AG09319 (cell line): ENCODE measurements around the gene PDK2.

ENCODE experiments used
- DNase-seq: peaks from one replicate; pipeline ENCODE4 v3.0.0-alpha.2; 2010; ENCODE audit warnings: low read depth; ENCODE audit errors: extremely low read depth
- TF ChIP-seq, protein P1 (sequence below): IDR thresholded peaks from 2 replicates; pipeline ENCODE4 v1.5.1; 2011; ENCODE audit warnings: low read depth, mild to moderate bottlenecking, inconsistent platforms, low read length, moderate library complexity

PDK2 gene

DNA sequence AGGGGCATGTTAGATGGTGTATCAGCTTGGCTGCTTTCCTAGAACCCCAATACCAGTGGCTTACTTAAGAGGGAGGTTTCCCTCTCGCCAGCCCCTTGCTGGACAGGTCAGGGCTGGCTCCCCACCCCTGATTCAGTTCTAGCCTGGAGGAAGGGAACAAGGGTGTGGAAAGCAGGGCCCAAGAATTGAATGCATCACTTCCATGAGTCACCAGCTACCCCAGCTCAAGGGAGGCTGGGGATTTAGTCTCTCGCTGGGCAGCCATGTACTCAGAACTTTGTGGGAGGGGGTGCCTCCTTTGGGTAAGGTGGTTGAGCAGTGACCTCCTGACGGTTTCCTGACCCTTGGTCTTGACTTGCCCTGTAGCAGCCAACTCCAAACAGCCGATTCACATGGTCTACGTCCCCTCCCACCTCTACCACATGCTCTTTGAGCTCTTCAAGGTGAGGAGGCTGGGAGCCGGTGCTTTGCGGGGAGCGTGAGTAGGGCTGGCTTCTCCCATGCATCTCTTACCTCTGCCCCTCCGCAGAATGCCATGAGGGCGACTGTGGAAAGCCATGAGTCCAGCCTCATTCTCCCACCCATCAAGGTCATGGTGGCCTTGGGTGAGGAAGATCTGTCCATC is 12.8 kb downstream of the PDK2 start:
- TF ChIP-seq, protein P1, sequence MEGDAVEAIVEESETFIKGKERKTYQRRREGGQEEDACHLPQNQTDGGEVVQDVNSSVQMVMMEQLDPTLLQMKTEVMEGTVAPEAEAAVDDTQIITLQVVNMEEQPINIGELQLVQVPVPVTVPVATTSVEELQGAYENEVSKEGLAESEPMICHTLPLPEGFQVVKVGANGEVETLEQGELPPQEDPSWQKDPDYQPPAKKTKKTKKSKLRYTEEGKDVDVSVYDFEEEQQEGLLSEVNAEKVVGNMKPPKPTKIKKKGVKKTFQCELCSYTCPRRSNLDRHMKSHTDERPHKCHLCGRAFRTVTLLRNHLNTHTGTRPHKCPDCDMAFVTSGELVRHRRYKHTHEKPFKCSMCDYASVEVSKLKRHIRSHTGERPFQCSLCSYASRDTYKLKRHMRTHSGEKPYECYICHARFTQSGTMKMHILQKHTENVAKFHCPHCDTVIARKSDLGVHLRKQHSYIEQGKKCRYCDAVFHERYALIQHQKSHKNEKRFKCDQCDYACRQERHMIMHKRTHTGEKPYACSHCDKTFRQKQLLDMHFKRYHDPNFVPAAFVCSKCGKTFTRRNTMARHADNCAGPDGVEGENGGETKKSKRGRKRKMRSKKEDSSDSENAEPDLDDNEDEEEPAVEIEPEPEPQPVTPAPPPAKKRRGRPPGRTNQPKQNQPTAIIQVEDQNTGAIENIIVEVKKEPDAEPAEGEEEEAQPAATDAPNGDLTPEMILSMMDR: no peak

DNA sequence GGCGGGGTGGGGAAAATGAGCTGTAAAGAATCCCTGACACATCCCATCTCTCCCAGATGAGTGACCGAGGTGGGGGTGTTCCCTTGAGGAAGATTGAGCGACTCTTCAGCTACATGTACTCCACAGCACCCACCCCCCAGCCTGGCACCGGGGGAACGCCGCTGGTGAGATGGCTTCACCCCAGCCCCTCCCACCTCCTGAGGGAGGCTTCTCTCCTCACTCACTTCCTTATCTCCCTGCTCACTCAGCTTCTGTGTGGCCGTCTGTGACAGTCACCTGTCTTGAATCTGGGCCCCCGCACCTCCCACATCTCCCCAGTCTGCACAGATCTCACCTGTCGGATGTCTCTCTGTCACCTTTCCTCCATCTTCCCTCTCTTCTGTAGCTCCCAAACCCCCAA is 13.4 kb downstream of the PDK2 start:
- DNase-seq: no peak
- TF ChIP-seq, protein P1: no peak

More for the DNA sequence above, 12.8 kb downstream of the PDK2 start:
- no peak for DNase-seq

DNA sequence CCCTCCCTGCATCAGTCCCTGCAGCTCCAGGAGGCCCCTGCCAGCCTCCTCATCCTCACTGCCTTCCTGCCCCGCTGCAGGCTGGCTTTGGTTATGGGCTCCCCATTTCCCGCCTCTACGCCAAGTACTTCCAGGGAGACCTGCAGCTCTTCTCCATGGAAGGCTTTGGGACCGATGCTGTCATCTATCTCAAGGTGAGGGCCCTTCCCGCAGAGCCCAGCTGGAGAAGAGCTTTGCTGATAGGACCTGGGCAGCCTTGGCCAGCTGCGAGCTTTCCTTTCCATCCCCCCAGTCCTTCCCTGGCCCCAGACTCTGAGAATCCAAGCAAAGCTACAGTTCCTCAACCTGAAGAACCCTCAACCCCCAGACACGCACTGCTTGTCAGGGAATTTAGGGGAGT is 14.1 kb downstream of the PDK2 start:
- TF ChIP-seq, protein P1: no peak
- DNase-seq: no peak

DNA sequence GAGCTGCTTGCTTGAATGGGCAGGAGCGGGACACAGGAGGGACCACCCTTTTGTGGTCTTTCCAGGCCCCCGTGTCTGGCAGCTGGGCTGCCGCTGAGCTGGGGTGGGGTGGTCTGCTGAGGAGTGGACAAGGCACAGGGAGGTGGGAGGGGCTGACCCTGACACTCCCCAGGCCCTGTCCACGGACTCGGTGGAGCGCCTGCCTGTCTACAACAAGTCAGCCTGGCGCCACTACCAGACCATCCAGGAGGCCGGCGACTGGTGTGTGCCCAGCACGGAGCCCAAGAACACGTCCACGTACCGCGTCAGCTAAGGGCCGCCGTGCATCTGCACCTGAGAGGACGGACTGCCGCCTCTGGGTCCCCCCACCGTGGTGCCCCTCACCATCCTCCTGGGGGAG is 14.6 kb downstream of the PDK2 start:
- TF ChIP-seq, protein P1: no peak
- no peak for DNase-seq

DNA sequence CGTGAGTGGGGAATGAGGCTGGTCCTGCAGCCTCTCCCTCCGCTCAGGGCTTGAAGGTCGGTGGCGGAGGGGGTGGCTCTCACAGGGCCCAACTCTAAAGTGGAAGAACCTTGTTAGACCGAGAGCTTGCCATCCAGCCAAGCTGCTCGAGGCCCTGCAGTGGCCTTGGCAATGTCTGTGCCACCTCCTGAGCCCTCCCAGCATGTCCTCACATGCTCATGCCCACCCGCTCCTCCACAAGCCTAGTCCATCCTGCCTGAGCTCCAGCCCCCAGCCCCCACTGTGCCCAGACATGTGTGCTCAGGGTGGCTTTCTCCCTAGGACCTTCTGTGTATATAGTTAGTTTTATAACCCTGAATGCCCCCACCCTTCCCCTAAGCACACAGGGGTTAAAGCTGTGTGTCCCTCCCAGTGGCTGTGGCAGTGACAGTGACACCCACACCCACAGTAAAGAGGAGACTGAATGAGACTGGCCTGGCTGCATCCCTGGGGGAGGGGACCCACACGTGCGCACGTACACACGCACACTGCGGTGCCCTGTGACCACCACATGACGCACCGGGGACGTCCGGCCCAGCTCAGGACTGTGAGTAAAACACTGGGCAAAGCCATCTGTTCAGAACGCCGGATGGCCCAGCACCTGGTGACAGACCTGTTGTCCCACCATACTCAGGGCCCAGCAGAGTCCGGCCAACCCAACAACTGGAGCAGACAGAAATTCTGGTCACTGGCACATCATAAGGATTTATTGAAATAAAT is 15.6 kb downstream of the PDK2 start:
- DNase-seq: no peak
- TF ChIP-seq, protein P1: no peak

DNA sequence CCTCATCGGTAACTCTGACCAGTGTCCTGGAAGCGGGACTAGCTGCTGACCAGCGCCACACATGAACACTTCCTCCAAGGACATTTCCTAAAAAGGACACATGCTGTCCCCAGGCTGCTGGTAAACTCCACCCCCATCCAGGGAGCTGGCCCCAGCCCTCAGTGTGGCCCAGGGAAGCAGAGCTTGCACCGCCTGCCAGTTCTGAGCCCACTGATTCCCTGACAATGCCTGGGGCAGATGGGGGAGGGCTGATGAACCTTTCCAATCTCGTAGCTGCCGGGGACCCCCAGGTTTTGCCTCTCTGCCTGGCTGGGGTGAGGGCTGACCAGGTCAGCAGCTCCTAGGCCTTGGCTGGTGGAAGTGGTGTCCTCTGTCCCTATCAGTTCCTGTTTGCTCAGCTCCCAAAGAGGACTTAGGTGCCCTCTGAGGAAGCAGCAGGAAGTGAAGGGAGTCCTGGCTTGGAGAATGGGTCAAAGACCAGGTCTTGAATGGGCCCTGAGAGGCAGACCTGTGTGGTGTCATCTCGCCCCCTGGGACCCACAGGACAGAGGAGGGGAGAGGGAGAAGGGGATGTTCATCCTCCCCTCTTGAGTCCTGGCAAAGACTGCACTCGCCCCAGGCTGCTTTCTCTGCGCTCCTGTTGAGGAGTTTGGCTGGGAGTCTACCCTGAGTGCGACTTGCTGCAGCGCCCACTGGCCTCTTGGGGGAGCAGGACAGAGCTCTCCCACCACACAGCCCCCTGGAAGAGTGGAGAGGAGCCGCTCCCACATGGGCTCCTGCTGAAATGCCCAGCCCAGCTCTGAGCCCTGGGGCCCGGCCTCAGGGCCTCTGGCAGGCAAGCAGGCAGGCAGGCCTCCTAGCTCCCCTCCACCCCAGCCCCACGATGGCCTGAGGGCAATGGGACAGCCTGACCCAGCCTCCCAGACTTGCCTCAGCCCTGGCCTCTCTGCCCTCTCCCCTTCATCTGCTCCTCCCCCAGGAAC is 16.8 kb downstream of the PDK2 start:
- no peak for DNase-seq
- TF ChIP-seq, protein P1: no peak
